HAP-1 (cell line): ENCODE data around the gene TOMM70.
"Not testable (repeated sequence)": the region's sequence is repeated elsewhere in the genome, so short reads cannot be mapped to it uniquely, and the experiment has no call there.

Source experiments
- DNase-seq, 2 experiments: peaks; one replicate each; pipeline ENCODE4 v3.0.0-alpha.2; 2016 to 2020; ENCODE audit warnings: low spot score in 2 of 2
- H3K27me3 ChIP-seq: fragments of 250-450 bp; sonication (Bioruptor Pico); 2 replicates; pipeline ENCODE4 v1.5.1; 2020; ENCODE audit warnings: low read depth, mild to moderate bottlenecking, moderate library complexity
- H3K36me3 ChIP-seq: fragments of 250-450 bp; sonication (Bioruptor Pico); replicated peaks from 2 replicates; pipeline ENCODE4 v1.5.1; 2020; ENCODE audit warnings: mild to moderate bottlenecking
- H3K4me1 ChIP-seq: fragments of 250-450 bp; sonication (Bioruptor Pico); 2 replicates; pipeline ENCODE4 v1.5.1; 2020; ENCODE audit warnings: mild to moderate bottlenecking
- H3K4me3 ChIP-seq: fragments of 250-450 bp; sonication (Bioruptor Pico); 2 replicates; pipeline ENCODE4 v1.5.1; 2020; ENCODE audit warnings: mild to moderate bottlenecking, moderate library complexity
- H3K9me3 ChIP-seq: fragments of 250-450 bp; sonication (Bioruptor Pico); 2 replicates; pipeline ENCODE4 v1.5.1; 2020; ENCODE audit warnings: mild to moderate bottlenecking, moderate library complexity
- in situ Hi-C: fragments of 300-500 bp; cut with MboI; formaldehyde crosslinking; loops from 3 replicates; pipeline ENCODE4 v1.14.3; 2020; ENCODE audit warnings: low sequenced_read_pairs, inconsistent platforms, mixed read lengths

TOMM70 gene

GRCh38 chr3:100336229-100336628 lies 64.7 kb downstream of the TOMM70 start:
- DNase-seq, in situ Hi-C loops, H3K4me3 ChIP-seq, H3K9me3 ChIP-seq, H3K27me3 ChIP-seq: not testable (repeated sequence)
- Histone ChIP-seq H3K4me1 (peaks cover 10% of the 10 kb centered on the region), H3K36me3 (peaks cover 19% of the 10 kb centered on the region)

- Histone ChIP-seq H3K4me3 (peak overlapping the region; percentile 49), H3K27me3 (no peaks in the 10 kb centered on the region), H3K36me3 (peaks cover 13% of the 10 kb centered on the region), H3K4me1 (peaks cover 10% of the 10 kb centered on the region), H3K9me3 (no peaks in the 10 kb centered on the region)
- peak; percentile 20 to 63 for DNase-seq
- in situ Hi-C loops, result no loop called here
Observed at GRCh38 chr3:100335434-100335833, 65.5 kb downstream of the TOMM70 start.

- H3K27me3 ChIP-seq, result no peaks in the 10 kb centered on the region
- H3K36me3 ChIP-seq, result peaks cover 6% of the 10 kb centered on the region; the same call in 1 of the 2 replicates
- peaks cover 10% of the 10 kb centered on the region for H3K4me1 ChIP-seq
- no peaks in the 10 kb centered on the region for H3K9me3 ChIP-seq
- DNase-seq, result peak; percentile 77 to 91
- H3K4me3 ChIP-seq, result peak within 1 kb of the TSS; percentile 49
- in situ Hi-C loops, result no loop called here
Observed at GRCh38 chr3:100334488-100335351, 66.2 kb downstream of the TOMM70 start, which contains the start of gene NIT2. NIT2 (plus strand) TSS chr3:100334757; CDS start chr3:100334792, 35 bp downstream.

- no peaks in the 10 kb centered on the region for H3K27me3 ChIP-seq
- no peaks in the 10 kb centered on the region for H3K36me3 ChIP-seq
- no peak for DNase-seq
- H3K4me1 ChIP-seq, result peaks cover 10% of the 10 kb centered on the region
- in situ Hi-C loops, result no loop called here
- no peaks in the 10 kb centered on the region for H3K9me3 ChIP-seq
- peak overlapping the region; percentile 49 for H3K4me3 ChIP-seq
Observed at GRCh38 chr3:100333970-100334487, 66.9 kb downstream of the TOMM70 start.

- Histone ChIP-seq H3K4me1 (peaks cover 10% of the 10 kb centered on the region), H3K4me3 (no peak overlapping the region), H3K27me3 (no peaks in the 10 kb centered on the region), H3K36me3 (no peaks in the 10 kb centered on the region), H3K9me3 (no peaks in the 10 kb centered on the region)
- in situ Hi-C loops, result no loop called here
- DNase-seq, result no peak
Observed at GRCh38 chr3:100333051-100333450, 67.8 kb downstream of the TOMM70 start.

- no peak for DNase-seq
- H3K4me3 ChIP-seq, result no peak overlapping the region
- in situ Hi-C loops, result no loop called here
- H3K4me1 ChIP-seq, result peaks cover 10% of the 10 kb centered on the region
- H3K9me3 ChIP-seq, result no peaks in the 10 kb centered on the region
- H3K27me3 ChIP-seq, result no peaks in the 10 kb centered on the region
- no peaks in the 10 kb centered on the region; the same call in 1 of the 2 replicates for H3K36me3 ChIP-seq
Observed at GRCh38 chr3:100331660-100332059, 69.2 kb downstream of the TOMM70 start.

- H3K27me3 ChIP-seq, result no peaks in the 10 kb centered on the region
- H3K4me1 ChIP-seq, result peaks cover 5% of the 10 kb centered on the region
- H3K9me3 ChIP-seq, result no peaks in the 10 kb centered on the region
- no peak for DNase-seq
- H3K36me3 ChIP-seq, result no peaks in the 10 kb centered on the region; the same call in 1 of the 2 replicates
- in situ Hi-C loops, result no loop called here
- H3K4me3 ChIP-seq, result no peak overlapping the region
Observed at GRCh38 chr3:100330651-100331050, 70.2 kb downstream of the TOMM70 start.

GRCh38 chr3:100329800-100330489 lies 70.9 kb downstream of the TOMM70 start:
- Histone ChIP-seq H3K36me3 (no peaks in the 10 kb centered on the region; the same call in 1 of the 2 replicates), H3K4me3 (no peak overlapping the region), H3K27me3 (no peaks in the 10 kb centered on the region), H3K9me3 (no peaks in the 10 kb centered on the region), H3K4me1 (no peaks in the 10 kb centered on the region)
- no peak for DNase-seq
- in situ Hi-C loops, result no loop called here

- H3K36me3 ChIP-seq, in situ Hi-C loops: not testable (repeated sequence)
Observed at GRCh38 chr3:100327377-100327776, 73.5 kb downstream of the TOMM70 start.

GRCh38 chr3:100325827-100326226 lies 75.1 kb downstream of the TOMM70 start:
- no peaks in the 10 kb centered on the region for H3K27me3 ChIP-seq
- no peak overlapping the region for H3K4me3 ChIP-seq
- no peak for DNase-seq
- no peaks in the 10 kb centered on the region for H3K4me1 ChIP-seq
- no peaks in the 10 kb centered on the region for H3K9me3 ChIP-seq
- in situ Hi-C loops, result no loop called here
- peaks cover 12% of the 10 kb centered on the region for H3K36me3 ChIP-seq

More at GRCh38 chr3:100327377-100327776, 73.5 kb downstream of the TOMM70 start:
- not testable (repeated sequence) for DNase-seq, H3K4me1 ChIP-seq, H3K4me3 ChIP-seq, H3K9me3 ChIP-seq, H3K27me3 ChIP-seq

- H3K9me3 ChIP-seq, result no peaks in the 10 kb centered on the region
- no peak for DNase-seq
- H3K4me1 ChIP-seq, result no peaks in the 10 kb centered on the region
- H3K4me3 ChIP-seq, result no peak overlapping the region
- no peaks in the 10 kb centered on the region for H3K27me3 ChIP-seq
- in situ Hi-C loops, result loop anchor here (25.0 kb wide), 1 partner anchor 263 kb away; no protein-coding TSS in a partner anchor
- peaks cover 17% of the 10 kb centered on the region for H3K36me3 ChIP-seq
Observed at GRCh38 chr3:100324044-100324443, 76.8 kb downstream of the TOMM70 start.

GRCh38 chr3:100319951-100320350 lies 80.9 kb downstream of the TOMM70 start:
- Histone ChIP-seq H3K4me1 (peaks cover 4% of the 10 kb centered on the region; the same call in 1 of the 2 replicates), H3K27me3 (no peaks in the 10 kb centered on the region), H3K36me3 (peaks cover 21% of the 10 kb centered on the region), H3K4me3 (no peak overlapping the region), H3K9me3 (no peaks in the 10 kb centered on the region)
- no peak for DNase-seq
- in situ Hi-C loops, result loop anchor here (25.0 kb wide), 1 partner anchor 267 kb away; no protein-coding TSS in a partner anchor

- peaks cover 13% of the 10 kb centered on the region for H3K36me3 ChIP-seq
- no peak for DNase-seq
- H3K9me3 ChIP-seq, result no peaks in the 10 kb centered on the region
- no peaks in the 10 kb centered on the region for H3K27me3 ChIP-seq
- peaks cover 4% of the 10 kb centered on the region; the same call in 1 of the 2 replicates for H3K4me1 ChIP-seq
- in situ Hi-C loops, result loop anchor here (25.0 kb wide), 1 partner anchor 269 kb away; no protein-coding TSS in a partner anchor
- no peak overlapping the region for H3K4me3 ChIP-seq
Observed at GRCh38 chr3:100317912-100318311, 83.0 kb downstream of the TOMM70 start.
